ENCODE data around the gene GATB. TPM values are rescaled to one million over a fixed set of nuclear protein-coding genes. Genes with fewer than 3 reads are reported as not detected.

GATB gene
- total and polyA plus RNA-seq, 2 donors (not counting 1 experiment from before 2014, with no cell fraction given): 18.7 to 20.8 TPM

- H3K4me2 ChIP-seq (ENCODE audit: extremely low read depth, insufficient read depth, low read length): no peak overlapping the region
- no peaks in the 10 kb centered on the region for H3K79me2 ChIP-seq (ENCODE audit: control insufficient read depth, insufficient read depth, low read length)
- no peak for TF ChIP-seq EZH2 (IDR thresholded peaks at IDR 0.05; ENCODE audit: low read length, missing control alignments)
- TF ChIP-seq CTCF (conservative IDR thresholded peaks at IDR 0.05 in 1 of 2, IDR thresholded peaks at IDR 0.05 in 1 of 2; ENCODE audit: low read depth in 1 of 2, low read length in 2 of 2): no peak
- no peak overlapping the region for H3K9ac ChIP-seq (ENCODE audit: insufficient read depth, low read length)
- H3K4me3 ChIP-seq (replicated peaks in 1 of 4; ENCODE audit: control extremely low read depth in 1 of 4, insufficient read depth in 1 of 4, low read depth in 3 of 4, low read length in 4 of 4): no peak overlapping the region
- H3K4me1 ChIP-seq (ENCODE audit: control insufficient read depth, extremely low read depth, insufficient read depth, low read length): no peaks in the 10 kb centered on the region
- H3K36me3 ChIP-seq (ENCODE audit: control insufficient read depth, insufficient read depth, low read length): no peaks in the 10 kb centered on the region
- H4K20me1 ChIP-seq (ENCODE audit: control insufficient read depth, extremely low read depth, insufficient read depth, low read length): no peaks in the 10 kb centered on the region
- no peaks in the 10 kb centered on the region for H3K27me3 ChIP-seq (ENCODE audit: control insufficient read depth, insufficient read depth, low read length)
- no peak overlapping the region for H2AFZ ChIP-seq (ENCODE audit: low read length)
- no peak overlapping the region for H3K27ac ChIP-seq (ENCODE audit: insufficient read depth, low read length)
- no peaks in the 10 kb centered on the region for H3K9me3 ChIP-seq (ENCODE audit: control insufficient read depth, insufficient read depth, low read depth, low read length)
- DNase-seq (ENCODE audit: low read depth in 2 of 2): no peak
These were observed 13.5 kb upstream of the GATB start for GRCh38 chr4:151774324-151774723.

DNA sequence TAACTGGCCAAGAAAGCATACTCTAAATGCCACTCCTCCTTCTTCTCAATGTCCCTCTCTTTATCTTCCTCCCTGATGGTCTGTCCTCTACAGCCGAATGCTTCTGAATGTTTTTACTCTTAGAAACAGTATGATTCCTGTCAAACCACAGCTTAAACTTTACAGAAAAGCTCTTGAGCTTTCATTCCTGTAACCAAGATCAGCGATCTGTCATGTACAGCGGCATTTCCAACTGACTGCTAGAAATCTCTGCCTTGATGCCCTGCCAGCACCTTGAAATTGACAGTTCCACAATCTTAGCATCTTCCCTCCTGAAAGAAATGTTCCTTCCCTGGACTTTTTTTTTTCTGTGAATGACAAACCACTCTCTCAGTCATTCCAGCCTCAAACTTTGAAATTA lies 11.5 kb upstream of the GATB start:
- TF ChIP-seq EZH2 (IDR thresholded peaks at IDR 0.05; ENCODE audit: low read length, missing control alignments) (no peak), CTCF (conservative IDR thresholded peaks at IDR 0.05 in 1 of 2, IDR thresholded peaks at IDR 0.05 in 1 of 2; ENCODE audit: low read depth in 1 of 2, low read length in 2 of 2) (no peak)
- no peaks in the 10 kb centered on the region for H3K9me3 ChIP-seq (ENCODE audit: control insufficient read depth, insufficient read depth, low read depth, low read length)
- no peak overlapping the region for H3K4me3 ChIP-seq (replicated peaks in 1 of 4; ENCODE audit: control extremely low read depth in 1 of 4, insufficient read depth in 1 of 4, low read depth in 3 of 4, low read length in 4 of 4)
- no peak overlapping the region for H3K9ac ChIP-seq (ENCODE audit: insufficient read depth, low read length)
- no peaks in the 10 kb centered on the region for H3K4me1 ChIP-seq (ENCODE audit: control insufficient read depth, extremely low read depth, insufficient read depth, low read length)
- H3K27ac ChIP-seq (ENCODE audit: insufficient read depth, low read length): no peak overlapping the region
- no peaks in the 10 kb centered on the region for H3K27me3 ChIP-seq (ENCODE audit: control insufficient read depth, insufficient read depth, low read length)
- no peak overlapping the region for H3K4me2 ChIP-seq (ENCODE audit: extremely low read depth, insufficient read depth, low read length)
- H3K36me3 ChIP-seq (ENCODE audit: control insufficient read depth, insufficient read depth, low read length): no peaks in the 10 kb centered on the region
- no peaks in the 10 kb centered on the region for H3K79me2 ChIP-seq (ENCODE audit: control insufficient read depth, insufficient read depth, low read length)
- H4K20me1 ChIP-seq (ENCODE audit: control insufficient read depth, extremely low read depth, insufficient read depth, low read length): no peaks in the 10 kb centered on the region
- DNase-seq (ENCODE audit: low read depth in 2 of 2): no peak
- no peak overlapping the region for H2AFZ ChIP-seq (ENCODE audit: low read length)

DNA sequence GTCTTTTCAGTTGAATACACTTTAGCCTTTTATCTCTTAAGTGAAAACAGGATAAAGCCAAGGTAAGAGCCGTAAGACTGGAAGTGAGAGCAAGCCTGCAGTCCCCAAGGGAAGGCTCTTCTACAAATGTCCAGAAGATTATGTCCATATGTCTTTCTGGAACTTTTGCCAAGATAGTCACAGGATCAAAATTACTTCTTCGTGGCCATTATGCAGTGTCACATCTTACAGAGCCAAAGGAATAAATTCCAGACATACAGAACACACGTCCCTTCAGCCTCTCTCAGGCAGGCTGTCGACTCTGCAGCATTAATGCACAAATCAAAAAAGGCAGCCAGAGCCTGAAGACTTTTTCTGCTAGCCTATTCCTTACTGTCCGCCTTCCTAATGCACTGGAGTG lies 10.9 kb upstream of the GATB start:
- TF ChIP-seq CTCF (conservative IDR thresholded peaks at IDR 0.05 in 1 of 2, IDR thresholded peaks at IDR 0.05 in 1 of 2; ENCODE audit: low read depth in 1 of 2, low read length in 2 of 2): no peak
- no peak for TF ChIP-seq EZH2 (IDR thresholded peaks at IDR 0.05; ENCODE audit: low read length, missing control alignments)
- Histone ChIP-seq H3K36me3 (ENCODE audit: control insufficient read depth, insufficient read depth, low read length) (no peaks in the 10 kb centered on the region), H3K27me3 (ENCODE audit: control insufficient read depth, insufficient read depth, low read length) (no peaks in the 10 kb centered on the region), H3K4me2 (ENCODE audit: extremely low read depth, insufficient read depth, low read length) (no peak overlapping the region), H3K4me1 (ENCODE audit: control insufficient read depth, extremely low read depth, insufficient read depth, low read length) (no peaks in the 10 kb centered on the region), H2AFZ (ENCODE audit: low read length) (no peak overlapping the region), H4K20me1 (ENCODE audit: control insufficient read depth, extremely low read depth, insufficient read depth, low read length) (no peaks in the 10 kb centered on the region), H3K79me2 (ENCODE audit: control insufficient read depth, insufficient read depth, low read length) (no peaks in the 10 kb centered on the region), H3K9me3 (ENCODE audit: control insufficient read depth, insufficient read depth, low read depth, low read length) (no peaks in the 10 kb centered on the region), H3K4me3 (replicated peaks in 1 of 4; ENCODE audit: control extremely low read depth in 1 of 4, insufficient read depth in 1 of 4, low read depth in 3 of 4, low read length in 4 of 4) (no peak overlapping the region), H3K9ac (ENCODE audit: insufficient read depth, low read length) (no peak overlapping the region), H3K27ac (ENCODE audit: insufficient read depth, low read length) (no peak overlapping the region)
- DNase-seq (ENCODE audit: low read depth in 2 of 2): no peak

Measured in fibroblast of lung (primary cell).